Measurements from ENCODE around the gene RAB3IL1. TPM values are rescaled to one million over a fixed set of nuclear protein-coding genes. Genes with fewer than 3 reads are reported as not detected.
A peak's percentile ranks its signal among the peaks of the same experiment; 100 is the strongest.

The RAB3IL1 gene
- total RNA-seq, 4 donors from 2014 or later, result 1.1 to 28.1 (median 5.7) TPM

DNA sequence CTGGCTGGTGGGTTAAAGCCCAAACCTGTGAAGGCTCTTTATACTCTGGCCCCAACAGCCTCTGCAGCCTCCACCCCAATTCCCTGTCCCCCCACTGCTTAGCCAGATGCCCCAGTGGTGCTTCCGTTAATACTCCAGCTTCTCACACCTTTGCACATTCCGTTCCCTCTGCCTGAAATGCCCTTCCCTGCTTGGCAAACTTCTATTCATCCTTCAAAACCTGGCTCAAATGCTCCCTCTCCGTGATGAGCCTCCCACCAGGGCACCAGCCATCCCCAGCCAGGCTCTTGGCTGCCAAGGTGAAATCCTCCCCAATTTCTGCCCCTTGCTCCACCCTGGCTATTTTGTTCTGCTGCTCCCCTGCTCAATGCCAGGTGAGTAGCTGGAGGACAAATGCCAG lies 13.5 kb downstream of the RAB3IL1 start:
- Histone ChIP-seq H3K27ac (no peak overlapping the region), H3K4me3 (no peak overlapping the region), H3K4me1 (peaks cover 0 to under 1% (median 0%) of the 10 kb centered on the region in 4 donors), H3K36me3 (peaks cover 0 to 13% (median 0%) of the 10 kb centered on the region in 3 donors), H3K9me3 (no peaks in the 10 kb centered on the region), H3K27me3 (no peaks in the 10 kb centered on the region)
- TF ChIP-seq POLR2A (IDR thresholded peaks at IDR 0.05), result no peak
- no peak for TF ChIP-seq CTCF (IDR thresholded peaks at IDR 0.05)
- no peak for DNase-seq

DNA sequence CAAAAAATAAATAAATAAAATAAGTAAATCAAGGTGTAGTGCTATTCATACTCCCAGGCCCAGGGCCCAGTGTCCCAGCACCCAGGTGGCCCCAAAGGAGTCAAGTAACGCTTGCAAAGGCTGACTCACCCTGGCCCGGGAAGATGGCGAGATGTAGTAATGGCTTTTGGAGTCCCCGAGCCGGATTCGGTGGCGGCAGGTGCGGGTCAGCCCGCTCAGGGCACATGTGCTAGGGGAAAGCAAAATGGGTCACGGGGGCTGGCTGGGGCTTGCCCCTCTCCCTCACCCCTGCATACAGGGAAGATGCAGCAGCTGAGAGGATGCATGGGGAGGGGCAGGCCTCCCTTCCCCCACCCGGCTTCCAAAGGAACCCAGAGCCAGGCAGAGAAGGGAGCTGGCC lies 15.1 kb downstream of the RAB3IL1 start:
- no peak overlapping the region for H3K27ac ChIP-seq
- H3K36me3 ChIP-seq, result peaks cover 0 to 13% (median 0%) of the 10 kb centered on the region in 3 donors
- TF ChIP-seq CTCF (IDR thresholded peaks at IDR 0.05), result no peak
- no peak for TF ChIP-seq POLR2A (IDR thresholded peaks at IDR 0.05)
- no peaks in the 10 kb centered on the region for H3K27me3 ChIP-seq
- no peak overlapping the region for H3K4me3 ChIP-seq
- no peaks in the 10 kb centered on the region for H3K9me3 ChIP-seq
- H3K4me1 ChIP-seq, result peaks cover 0 to 6% (median 0%) of the 10 kb centered on the region in 4 donors
- DNase-seq, result no peak

DNA sequence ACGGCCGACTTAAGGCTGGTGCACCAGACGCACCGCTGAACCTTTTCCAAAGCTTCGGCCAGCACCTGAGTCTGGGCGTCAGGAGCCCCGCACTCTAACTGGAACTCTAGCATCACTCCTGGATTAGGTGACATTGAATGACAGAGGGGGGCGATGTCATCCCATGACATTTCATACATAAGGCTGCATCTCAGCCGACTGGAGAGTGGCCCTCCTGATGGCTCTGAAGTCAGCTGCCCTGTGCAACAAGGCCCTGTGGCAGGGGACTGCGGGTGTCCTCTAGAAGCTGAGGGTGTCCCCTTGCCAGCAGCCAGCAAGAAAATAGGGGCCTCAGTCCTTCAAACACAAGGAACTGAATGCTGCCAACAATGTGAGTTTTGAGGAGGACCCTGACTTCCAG lies 16.0 kb downstream of the RAB3IL1 start:
- peaks cover 0 to 6% (median 0%) of the 10 kb centered on the region in 4 donors for H3K4me1 ChIP-seq
- TF ChIP-seq POLR2A (IDR thresholded peaks at IDR 0.05) (no peak), CTCF (IDR thresholded peaks at IDR 0.05) (no peak)
- H3K9me3 ChIP-seq, result no peaks in the 10 kb centered on the region
- H3K36me3 ChIP-seq, result peaks cover 0 to 16% (median 0%) of the 10 kb centered on the region in 3 donors
- DNase-seq, result no peak
- H3K4me3 ChIP-seq, result no peak overlapping the region
- H3K27me3 ChIP-seq, result no peaks in the 10 kb centered on the region
- no peak overlapping the region for H3K27ac ChIP-seq

GRCh38 chr11:61900251-61900650 lies 17.1 kb downstream of the RAB3IL1 start:
- H3K4me1 ChIP-seq, result peaks cover 0 to 6% (median 0%) of the 10 kb centered on the region in 4 donors
- TF ChIP-seq POLR2A (IDR thresholded peaks at IDR 0.05) (no peak), CTCF (IDR thresholded peaks at IDR 0.05) (no peak)
- no peaks in the 10 kb centered on the region for H3K9me3 ChIP-seq
- DNase-seq, result no peak
- peaks cover 0 to 8% (median 0%) of the 10 kb centered on the region in 3 donors for H3K36me3 ChIP-seq
- H3K27me3 ChIP-seq, result no peaks in the 10 kb centered on the region
- H3K4me3 ChIP-seq, result no peak overlapping the region
- no peak overlapping the region for H3K27ac ChIP-seq

- no peaks in the 10 kb centered on the region for H3K9me3 ChIP-seq
- H3K36me3 ChIP-seq, result peaks cover 0 to 4% (median 0%) of the 10 kb centered on the region in 3 donors
- DNase-seq, result peak; percentile 90 to 95 (median 92)
- H3K4me3 ChIP-seq, result no peak overlapping the region
- TF ChIP-seq CTCF (IDR thresholded peaks at IDR 0.05), result peak; percentile 98 to 100 (median 100)
- TF ChIP-seq POLR2A (IDR thresholded peaks at IDR 0.05), result no peak
- H3K27ac ChIP-seq, result peak overlapping the region in 1 of 4 donors; percentile 51
- peaks cover 0 to 6% (median 0%) of the 10 kb centered on the region in 4 donors for H3K4me1 ChIP-seq
- H3K27me3 ChIP-seq, result no peaks in the 10 kb centered on the region
Observed at GRCh38 chr11:61899146-61899841, 18.1 kb downstream of the RAB3IL1 start.

All from Peyer's patch (tissue), 4 donors.